OCI-LY3 (cell line): ENCODE measurements around the gene P2RX3.

Experiments
- CTCF ChIP-seq: fragments of 200-600, 300-600 bp; sonication (generic); IDR thresholded peaks from 2 replicates; pipeline ENCODE4 v1.5.1; 2014; ENCODE audit warnings: antibody characterized with exemption, low read length, low read depth
- EZH2phosphoT487 ChIP-seq: fragments of 200-600 bp; shearing (Covaris generic); IDR thresholded peaks from 2 replicates; pipeline ENCODE4 v1.6.1; 2018; ENCODE audit warnings: antibody characterized with exemption, mixed run types, low read depth

GRCh38 chr11:57331720-57332119 is 6.4 kb upstream of the P2RX3 start:
- no peak for TF ChIP-seq CTCF
- TF ChIP-seq EZH2phosphoT487 = no peak
